ENCODE results near the gene PARP16.

The PARP16 gene

DNA sequence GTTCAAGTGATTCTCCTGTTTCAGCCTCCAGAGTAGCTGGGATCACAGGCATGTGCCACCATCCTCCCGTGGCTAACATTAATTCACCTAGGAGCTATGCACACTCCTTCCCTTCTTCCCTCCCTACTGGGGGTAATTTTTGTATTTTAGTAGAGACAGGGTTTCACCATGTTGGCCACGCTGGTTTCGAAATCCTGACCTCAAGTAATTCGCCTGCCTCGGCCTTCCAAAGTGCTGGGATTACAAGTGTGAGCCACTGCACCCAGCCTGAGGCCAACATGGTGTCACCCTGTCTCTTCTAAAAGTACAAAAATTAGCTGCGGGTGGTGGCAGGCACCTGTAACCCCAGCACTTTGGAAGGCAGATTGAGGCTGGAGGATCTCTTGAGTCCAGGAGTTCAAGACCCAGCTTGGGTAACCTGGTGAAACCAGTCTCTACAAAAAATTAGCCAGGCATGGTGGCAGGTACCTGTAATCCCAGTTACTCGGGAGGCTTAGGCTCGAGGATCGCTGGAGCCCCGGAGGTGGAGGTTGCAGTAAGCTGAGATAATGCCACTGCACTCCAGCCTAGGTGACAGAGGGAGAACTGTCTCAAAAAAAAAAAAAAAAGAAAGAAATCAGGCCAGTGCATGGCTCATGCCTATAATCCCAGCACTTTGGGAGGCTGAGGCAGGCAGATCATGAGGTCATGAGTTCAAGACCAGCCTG is 23.9 kb upstream of the PARP16 start:
- DNase-seq: no peak

- DNase-seq: no peak
Measured at GRCh38 chr15:65309882-65310418, 23.3 kb upstream of the PARP16 start.

DNA sequence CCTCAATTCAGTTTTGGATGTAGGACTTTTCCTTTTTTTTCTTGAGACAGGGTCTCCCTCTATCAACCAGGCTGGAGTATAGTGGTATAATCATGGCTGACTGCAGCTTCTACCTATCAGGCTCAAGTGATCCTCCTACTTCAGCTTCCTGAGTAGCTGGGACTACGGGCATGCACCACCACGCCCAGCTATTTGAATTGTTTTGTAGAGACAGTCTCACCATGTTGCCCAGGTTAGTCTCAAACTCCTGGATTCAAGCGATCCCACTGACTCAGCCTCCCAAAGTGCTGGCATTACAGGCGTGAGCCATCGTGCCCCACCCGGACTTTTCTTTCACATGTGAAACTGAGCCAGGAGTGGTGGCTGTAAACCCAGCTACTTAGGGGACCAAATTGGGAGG is 21.3 kb upstream of the PARP16 start:
- DNase-seq: no peak

- DNase-seq: no peak
Measured at GRCh38 chr15:65306551-65306950, 19.9 kb upstream of the PARP16 start.

DNA sequence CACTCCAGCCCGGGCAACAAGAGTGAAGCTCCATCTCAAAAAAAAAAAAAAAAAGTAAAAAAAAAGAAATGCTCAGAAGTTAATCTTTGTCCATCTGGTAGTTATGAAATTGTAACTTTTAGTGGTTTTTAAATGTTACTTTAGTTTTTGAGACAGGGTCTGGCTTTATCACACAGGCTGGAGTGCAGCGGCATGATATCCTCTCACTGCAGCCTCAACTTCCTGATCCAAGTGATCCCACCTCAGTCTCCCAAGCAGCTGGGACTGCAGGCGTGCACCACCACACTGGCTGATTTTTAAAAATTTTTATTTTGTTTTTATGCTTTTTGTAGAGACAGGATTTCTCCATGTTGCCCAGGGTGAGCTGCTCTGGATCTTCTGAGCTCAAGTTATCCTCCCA is 19.1 kb upstream of the PARP16 start:
- no peak for DNase-seq

- DNase-seq: no peak
Measured at GRCh38 chr15:65305150-65305758, 18.6 kb upstream of the PARP16 start.

- peak; percentile 62 for DNase-seq
Measured at GRCh38 chr15:65304381-65305149, 17.9 kb upstream of the PARP16 start, which contains the start of gene RNU5B-1. RNU5B-1 (plus strand) TSS chr15:65304677.

- no peak for DNase-seq
Measured at GRCh38 chr15:65303687-65304380, 17.2 kb upstream of the PARP16 start.

- no peak for DNase-seq
Measured at GRCh38 chr15:65302061-65302460, 15.4 kb upstream of the PARP16 start.

DNA sequence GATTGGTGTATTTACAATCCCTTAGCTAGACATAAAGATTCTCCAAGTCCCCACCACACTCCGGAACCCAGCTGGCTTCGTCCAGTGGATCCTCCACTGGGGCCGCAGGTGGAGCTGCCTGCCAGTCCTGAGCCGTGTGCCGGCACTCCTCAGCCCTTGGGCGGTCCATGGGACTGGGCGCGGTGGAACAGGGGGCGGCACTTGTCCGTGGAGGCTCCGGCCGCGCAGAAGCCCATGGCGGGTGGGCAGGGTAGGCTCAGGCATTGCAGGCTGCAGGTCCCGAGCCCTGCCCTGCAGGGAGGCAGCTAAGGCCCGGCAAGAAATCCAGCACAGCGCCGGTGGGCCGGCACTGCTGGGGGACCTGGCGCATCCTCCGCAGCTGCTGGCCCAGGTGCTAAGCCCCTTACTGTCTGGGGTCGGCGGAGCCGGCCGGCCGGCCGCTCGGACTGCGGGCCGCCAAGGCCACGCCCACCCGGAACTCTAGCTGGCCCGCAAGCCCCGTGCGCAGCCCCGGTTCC is 14.3 kb upstream of the PARP16 start:
- no peak for DNase-seq

- no peak for DNase-seq
Measured at GRCh38 chr15:65298731-65299130, 12.0 kb upstream of the PARP16 start.

- no peak for DNase-seq
Measured at GRCh38 chr15:65292938-65293518, 6.3 kb upstream of the PARP16 start.

DNA sequence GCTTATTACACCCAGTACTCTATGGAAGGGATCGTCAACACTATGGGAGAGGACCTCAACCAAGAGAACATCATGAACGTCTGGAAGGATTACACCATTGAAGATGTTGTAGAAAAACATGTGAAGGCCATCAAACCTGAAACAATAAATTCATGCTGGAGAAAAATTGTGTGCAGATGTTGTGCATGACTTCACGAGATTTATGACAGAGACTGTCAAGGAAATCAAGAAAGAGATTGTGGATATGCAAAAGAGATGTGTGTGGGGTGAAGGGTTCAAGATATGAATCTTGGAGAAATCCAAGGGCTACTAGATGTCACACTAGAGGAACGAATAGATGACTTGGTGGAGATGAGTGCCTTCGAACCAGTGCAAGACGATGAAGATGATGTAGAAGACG is 3.5 kb upstream of the PARP16 start:
- DNase-seq: no peak

GRCh38 chr15:65289261-65289854 is 2.7 kb upstream of the PARP16 start:
- DNase-seq: no peak

DNA sequence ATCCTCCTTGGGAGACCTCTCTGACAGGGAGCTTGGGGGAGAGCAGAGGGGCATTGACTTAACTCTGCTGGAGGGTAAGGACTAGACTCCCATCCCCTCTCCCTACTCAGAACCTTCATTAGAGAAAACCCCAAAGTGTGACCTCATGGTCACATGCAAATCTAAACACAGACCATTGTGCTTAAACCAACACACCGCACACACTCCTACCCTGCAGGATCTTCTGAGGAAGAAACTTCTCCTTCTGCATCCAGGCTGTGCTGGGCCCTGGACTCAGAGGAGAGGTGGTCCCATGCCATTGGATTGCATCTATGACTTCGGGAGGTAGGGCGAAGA is 805 bp upstream of the PARP16 start:
- no peak for DNase-seq

DNA sequence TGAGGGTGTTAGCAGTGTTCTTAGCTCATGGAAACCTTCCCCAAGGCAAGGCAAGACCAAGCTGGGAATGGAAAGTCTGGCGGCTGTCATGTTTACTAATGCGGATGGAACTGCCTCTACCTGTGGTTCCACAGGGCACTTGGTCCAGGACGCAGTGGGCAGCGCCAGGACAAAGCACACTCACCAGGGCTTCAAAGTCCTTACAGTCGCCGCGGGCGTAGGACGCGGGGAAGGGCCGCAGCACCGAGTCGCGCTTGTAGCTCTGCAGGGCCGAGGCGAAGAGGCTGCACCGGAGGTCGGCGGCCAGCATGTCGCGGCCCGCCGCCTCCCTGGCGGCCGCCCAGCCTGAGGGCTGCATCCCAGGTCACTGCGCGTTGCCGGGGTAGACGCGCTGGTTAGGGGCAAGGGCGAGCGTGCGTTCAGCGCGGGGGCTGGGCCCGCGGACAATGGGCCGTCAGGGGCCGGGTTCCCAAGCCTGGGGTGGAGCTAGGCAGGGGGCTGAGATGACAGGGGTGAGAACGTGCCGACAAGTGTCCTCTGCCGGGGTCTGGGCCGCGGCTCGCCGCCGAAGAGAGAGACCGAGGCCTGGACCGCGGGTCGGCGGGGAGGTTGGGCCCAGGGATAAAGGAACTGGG is 497 bp downstream of the PARP16 start:
- no peak for DNase-seq

DNA sequence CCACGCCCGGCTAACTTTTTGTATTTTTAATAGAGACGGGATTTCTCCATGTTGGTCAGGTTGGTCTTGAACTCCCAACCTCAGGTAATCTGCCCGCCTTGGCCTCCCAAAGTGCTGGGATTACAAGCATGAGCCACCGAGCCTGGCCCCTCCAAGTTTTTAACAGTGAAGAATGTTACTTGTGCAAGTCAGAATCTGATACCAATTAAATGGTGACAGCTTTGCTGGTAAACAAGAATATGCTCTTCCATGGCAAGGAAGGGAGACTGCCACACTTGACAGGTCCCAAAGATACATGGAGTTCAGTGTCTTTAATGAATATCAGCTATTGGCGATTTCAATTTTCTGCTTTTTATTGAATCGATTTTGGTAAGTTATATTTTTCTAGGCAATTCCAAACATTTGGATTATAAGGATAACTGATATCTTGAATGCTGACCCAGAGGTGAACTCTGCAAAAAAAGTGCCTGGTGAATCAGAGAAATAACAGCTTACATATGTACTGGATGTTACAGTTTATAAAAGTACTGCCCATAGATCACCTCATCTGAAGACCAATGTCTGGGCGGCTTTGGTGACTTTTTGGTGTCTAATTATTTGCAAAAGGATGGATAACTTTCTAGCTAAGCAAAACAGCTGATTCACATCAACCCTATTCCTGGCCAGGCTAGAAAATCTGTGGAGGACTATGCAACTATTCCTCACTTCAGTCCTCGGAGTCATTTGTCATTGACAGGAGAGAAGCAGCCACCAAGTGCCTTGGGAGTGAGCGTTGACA is 1.2 kb downstream of the PARP16 start:
- DNase-seq: no peak

DNA sequence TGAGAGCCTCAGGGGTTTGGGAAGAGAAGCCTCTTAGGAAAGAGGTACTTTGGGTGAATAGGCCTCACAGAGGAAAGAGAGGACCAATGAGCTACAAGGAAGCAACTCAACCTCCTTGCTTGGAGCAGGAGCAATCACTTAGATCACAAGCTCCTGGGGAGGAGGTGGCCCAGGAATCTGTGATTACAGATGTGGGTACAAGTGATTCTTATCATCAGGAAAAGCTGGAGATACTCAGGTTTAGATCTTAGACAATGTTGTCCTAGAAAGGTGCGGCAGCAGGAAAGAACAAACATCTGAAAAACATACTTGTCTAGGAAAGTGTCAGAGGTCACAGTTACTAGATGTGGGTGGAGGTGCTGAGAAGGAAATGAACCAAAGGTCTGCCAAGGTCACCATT is 8.2 kb downstream of the PARP16 start:
- DNase-seq: no peak

- no peak for DNase-seq
Measured at GRCh38 chr15:65277015-65277414, 9.7 kb downstream of the PARP16 start.

- DNase-seq: no peak
Measured at GRCh38 chr15:65275728-65276126, 11.0 kb downstream of the PARP16 start.

Measured in NCI-H2029 treated with DMSO at 0.1 percent for 48 hours (cell line).